ENCODE measurements around the gene INAFM1.

INAFM1 gene

GRCh38 chr19:47274071-47274890 is at the start of gene INAFM1:
Gene INAFM1, plus strand, starts transcription at chr19:47274885. Its CDS starts 35 bp downstream, at chr19:47274920.
- peak; percentile 78 for DNase-seq

- DNase-seq: peak; percentile 91
Observed at GRCh38 chr19:47225746-47226425, 48.8 kb upstream of the INAFM1 start.

- no peak for DNase-seq
Observed at GRCh38 chr19:47226426-47227351, 48.0 kb upstream of the INAFM1 start.

GRCh38 chr19:47227352-47228167 is 47.1 kb upstream of the INAFM1 start:
- DNase-seq: no peak

- no peak for DNase-seq
Observed at GRCh38 chr19:47228168-47228936, 46.3 kb upstream of the INAFM1 start.

- no peak for DNase-seq
Observed at GRCh38 chr19:47228937-47229675, 45.6 kb upstream of the INAFM1 start.

GRCh38 chr19:47229676-47230053 is 45.0 kb upstream of the INAFM1 start:
- no peak for DNase-seq

- no peak for DNase-seq
Observed at GRCh38 chr19:47230054-47230920, 44.4 kb upstream of the INAFM1 start.

GRCh38 chr19:47230921-47231214 is 43.8 kb upstream of the INAFM1 start, which contains the start of gene BBC3:
Gene BBC3, minus strand, starts transcription at chr19:47231199. Its CDS starts 2,768 bp downstream, at chr19:47228431.
- DNase-seq: no peak

GRCh38 chr19:47231215-47232054 is 43.2 kb upstream of the INAFM1 start:
- DNase-seq: no peak

- DNase-seq: no peak
Observed at GRCh38 chr19:47232422-47233211, 42.1 kb upstream of the INAFM1 start.

- DNase-seq: no peak
Observed at GRCh38 chr19:47236072-47236675, 38.5 kb upstream of the INAFM1 start.

GRCh38 chr19:47239152-47239551 is 35.5 kb upstream of the INAFM1 start:
- DNase-seq: no peak

- DNase-seq: peak; percentile 68
Observed at GRCh38 chr19:47239610-47240296, 34.9 kb upstream of the INAFM1 start.

GRCh38 chr19:47240556-47240955 is 34.1 kb upstream of the INAFM1 start:
- no peak for DNase-seq

GRCh38 chr19:47240996-47241918 is 33.4 kb upstream of the INAFM1 start:
- no peak for DNase-seq
